ENCODE measurements around the gene ACSS3. TPM values are rescaled to one million over a fixed set of nuclear protein-coding genes. Genes with fewer than 3 reads are reported as not detected.

Gene ACSS3
- total RNA-seq, 1 experiment from 2014 or later, result 19.3 TPM

- H2BK120ac ChIP-seq (ENCODE audit: low read depth, low read length, poor library complexity, severe bottlenecking), result no peak overlapping the region
- no peak overlapping the region for H3K14ac ChIP-seq (ENCODE audit: insufficient read depth, low read length)
- no peaks in the 10 kb centered on the region for H3K27me3 ChIP-seq (ENCODE audit: insufficient read depth, low read length)
- H3K4me2 ChIP-seq (ENCODE audit: insufficient read depth, insufficient read length, low read length), result no peak overlapping the region
- no peaks in the 10 kb centered on the region for H3K23me2 ChIP-seq (ENCODE audit: insufficient read length, low read depth, low read length, poor library complexity, severe bottlenecking)
- no peak overlapping the region for H3K18ac ChIP-seq (ENCODE audit: insufficient read length, low read depth, low read length)
- no peak overlapping the region for H2AK5ac ChIP-seq (ENCODE audit: insufficient read length, low read length)
- no peak overlapping the region for H3K23ac ChIP-seq (ENCODE audit: insufficient read length, low read depth, low read length)
- no peak overlapping the region for H3K4ac ChIP-seq (ENCODE audit: low read depth, low read length)
- no peaks in the 10 kb centered on the region for H3K9me3 ChIP-seq (ENCODE audit: control insufficient read depth, low read depth, low read length)
- H4K5ac ChIP-seq (ENCODE audit: insufficient read length, low read depth, low read length), result no peak overlapping the region
- H3T11ph ChIP-seq (ENCODE audit: low read length), result no peak overlapping the region
- no peak overlapping the region for H2BK20ac ChIP-seq (ENCODE audit: low read depth, low read length, poor library complexity, severe bottlenecking)
- WGBS (ENCODE audit: extremely low coverage, insufficient read length, low lambda C conversion rate), result no CpG with 5 or more reads among the region's 2 CpGs
- Mint-ChIP-seq H3K4me1 (no peaks in the 10 kb centered on the region), H3K27ac (no peak overlapping the region), H3K27me3 (ENCODE audit: low read depth) (no peaks in the 10 kb centered on the region; the same call in 1 of the 2 replicates), H3K36me3 (ENCODE audit: insufficient read depth in 1 of 3, low read depth in 3 of 3) (no peaks in the 10 kb centered on the region), H3K4me3 (no peak overlapping the region), H3K9me3 (no peaks in the 10 kb centered on the region)
- H3K4me1 ChIP-seq (ENCODE audit: insufficient read depth, low read length), result no peaks in the 10 kb centered on the region
- H3K9ac ChIP-seq (ENCODE audit: extremely low read depth, insufficient read length, low read length), result no peak overlapping the region
- H2BK12ac ChIP-seq (ENCODE audit: insufficient read length, low read depth, low read length), result no peak overlapping the region
- H2BK15ac ChIP-seq (ENCODE audit: low read depth, low read length), result no peak overlapping the region
- DNase-seq, result no peak
- H4K20me1 ChIP-seq (ENCODE audit: control insufficient read depth, insufficient read depth, insufficient read length), result no peaks in the 10 kb centered on the region
- no peak overlapping the region for H2BK5ac ChIP-seq (ENCODE audit: insufficient read length, low read length)
- H3K27ac ChIP-seq (ENCODE audit: insufficient read length, low read depth, low read length), result no peak overlapping the region
- H2AFZ ChIP-seq (ENCODE audit: low read length), result no peak overlapping the region
- no peaks in the 10 kb centered on the region for H3K79me2 ChIP-seq (ENCODE audit: insufficient read depth, low read length)
- no peaks in the 10 kb centered on the region for H3K79me1 ChIP-seq (ENCODE audit: insufficient read depth, low read depth, low read length, poor library complexity, severe bottlenecking)
- H4K8ac ChIP-seq (replicated peaks; ENCODE audit: insufficient read length, low read depth, low read length), result no peak overlapping the region
- no peak overlapping the region for H4K91ac ChIP-seq (ENCODE audit: insufficient read length, low read depth, low read length)
- H3K56ac ChIP-seq (ENCODE audit: insufficient read length, low read depth, low read length), result no peak overlapping the region
- TF ChIP-seq CTCF (conservative IDR thresholded peaks at IDR 0.05), result no peak
Observed at GRCh38 chr12:81300454-81300853, 222.6 kb downstream of the ACSS3 start.

Measured in H9 (cell line).